ENCODE measurements around the gene PCDHA12.
"Not testable (repeated sequence)": the region's sequence is repeated elsewhere in the genome, so short reads cannot be mapped to it uniquely, and the experiment has no call there.

Gene PCDHA12

GRCh38 chr5:140857177-140857986, 17.7 kb upstream of the PCDHA12 start:
- DNase-seq (ENCODE audit: low spot score): no peak

GRCh38 chr5:140857987-140858240, 17.2 kb upstream of the PCDHA12 start:
- no peak for DNase-seq (ENCODE audit: low spot score)

GRCh38 chr5:140862441-140863295, 12.4 kb upstream of the PCDHA12 start:
- DNase-seq (ENCODE audit: low spot score): no peak

DNA sequence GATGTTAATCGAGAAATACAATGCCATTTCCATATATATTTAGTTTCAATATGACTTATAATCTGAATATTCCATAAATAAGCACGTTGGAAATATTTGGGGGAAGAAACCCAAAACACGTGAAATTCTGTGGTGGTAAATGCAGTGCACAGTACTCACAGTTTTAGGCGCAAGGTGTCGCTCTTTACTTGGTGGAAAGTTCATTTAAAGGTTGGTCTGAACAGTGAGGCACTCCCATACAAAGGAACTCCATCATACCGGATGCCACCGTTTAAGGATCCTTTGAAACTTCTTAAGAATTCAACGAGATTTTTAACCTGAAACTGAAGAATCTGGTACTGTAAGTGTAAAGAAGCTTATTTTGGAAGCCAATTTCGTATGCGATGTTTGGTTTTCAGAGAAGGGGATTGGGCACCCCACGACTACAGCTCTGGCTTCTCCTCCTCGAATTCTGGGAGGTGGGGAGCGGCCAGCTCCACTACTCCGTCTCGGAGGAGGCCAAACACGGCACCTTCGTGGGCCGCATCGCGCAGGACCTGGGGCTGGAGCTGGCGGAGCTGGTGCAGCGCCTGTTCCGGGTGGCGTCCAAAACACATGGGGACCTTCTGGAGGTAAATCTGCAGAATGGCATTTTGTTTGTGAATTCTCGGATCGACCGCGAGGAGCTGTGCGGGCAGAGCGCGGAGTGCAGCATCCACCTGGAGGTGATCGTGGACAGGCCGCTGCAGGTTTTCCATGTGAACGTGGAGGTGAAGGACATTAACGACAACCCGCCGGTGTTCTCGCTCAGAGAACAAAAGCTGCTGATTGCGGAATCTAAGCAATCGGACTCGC, 6.2 kb upstream of the PCDHA12 start, which contains the start of gene PCDHA11:
PCDHA11 (plus strand) TSS at position 237 of the 834 bp plus-strand sequence; CDS start at position 384, 147 bp downstream.
- DNase-seq (ENCODE audit: low spot score): peak; percentile 44

- no peak for DNase-seq (ENCODE audit: low spot score)
These were observed 5.6 kb upstream of the PCDHA12 start for GRCh38 chr5:140869555-140869886.

DNA sequence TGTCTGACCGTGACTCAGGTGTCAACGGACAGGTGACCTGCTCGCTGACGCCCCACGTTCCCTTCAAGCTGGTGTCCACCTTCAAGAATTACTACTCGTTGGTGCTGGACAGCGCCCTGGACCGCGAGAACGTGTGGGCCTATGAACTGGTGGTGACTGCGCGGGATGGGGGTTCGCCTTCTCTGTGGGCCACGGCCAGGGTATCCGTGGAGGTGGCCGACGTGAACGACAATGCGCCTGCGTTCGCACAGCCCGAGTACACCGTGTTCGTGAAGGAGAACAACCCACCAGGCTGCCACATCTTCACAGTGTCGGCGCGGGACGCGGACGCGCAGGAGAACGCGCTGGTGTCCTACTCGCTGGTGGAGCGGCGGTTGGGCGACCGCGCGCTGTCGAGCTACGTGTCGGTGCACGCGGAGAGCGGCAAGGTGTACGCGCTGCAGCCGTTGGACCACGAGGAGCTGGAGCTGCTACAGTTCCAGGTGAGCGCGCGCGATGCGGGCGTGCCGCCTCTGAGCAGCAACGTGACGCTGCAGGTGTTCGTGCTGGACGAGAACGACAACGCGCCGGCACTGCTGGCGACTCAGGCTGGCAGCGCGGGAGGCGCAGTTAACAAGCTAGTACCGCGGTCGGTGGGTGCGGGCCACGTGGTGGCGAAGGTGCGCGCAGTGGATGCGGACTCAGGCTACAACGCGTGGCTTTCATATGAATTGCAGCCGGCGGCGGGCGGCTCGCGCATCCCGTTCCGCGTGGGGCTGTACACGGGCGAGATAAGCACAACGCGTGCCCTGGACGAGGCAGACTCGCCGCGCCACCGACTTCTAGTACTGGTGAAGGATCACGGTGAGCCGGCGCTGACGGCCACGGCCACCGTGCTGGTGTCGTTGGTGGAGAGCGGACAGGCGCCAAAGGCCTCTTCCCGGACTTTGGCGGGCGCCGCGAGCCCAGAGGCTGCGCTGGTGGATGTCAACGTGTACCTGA, 4.6 kb upstream of the PCDHA12 start:
- DNase-seq (ENCODE audit: low spot score): no peak

DNA sequence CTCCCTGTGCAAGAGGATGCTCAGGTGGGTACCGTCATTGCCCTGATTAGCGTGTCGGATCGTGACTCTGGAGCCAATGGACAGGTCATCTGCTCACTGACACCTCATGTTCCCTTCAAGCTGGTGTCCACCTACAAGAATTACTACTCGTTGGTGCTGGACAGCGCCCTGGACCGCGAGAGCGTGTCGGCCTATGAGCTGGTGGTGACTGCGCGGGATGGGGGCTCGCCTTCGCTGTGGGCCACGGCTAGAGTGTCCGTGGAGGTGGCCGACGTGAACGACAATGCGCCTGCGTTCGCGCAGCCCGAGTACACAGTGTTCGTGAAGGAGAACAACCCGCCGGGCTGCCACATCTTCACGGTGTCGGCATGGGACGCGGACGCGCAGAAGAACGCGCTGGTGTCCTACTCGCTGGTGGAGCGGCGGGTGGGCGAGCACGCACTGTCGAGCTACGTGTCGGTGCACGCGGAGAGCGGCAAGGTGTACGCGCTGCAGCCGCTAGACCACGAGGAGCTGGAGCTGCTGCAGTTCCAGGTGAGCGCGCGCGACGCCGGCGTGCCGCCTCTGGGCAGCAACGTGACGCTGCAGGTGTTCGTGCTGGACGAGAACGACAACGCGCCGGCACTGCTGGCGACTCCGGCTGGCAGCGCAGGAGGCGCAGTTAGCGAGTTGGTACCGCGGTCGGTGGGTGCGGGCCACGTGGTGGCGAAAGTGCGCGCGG, 1.6 kb downstream of the PCDHA12 start:
- not testable (repeated sequence) for DNase-seq (ENCODE audit: low spot score)

DNA sequence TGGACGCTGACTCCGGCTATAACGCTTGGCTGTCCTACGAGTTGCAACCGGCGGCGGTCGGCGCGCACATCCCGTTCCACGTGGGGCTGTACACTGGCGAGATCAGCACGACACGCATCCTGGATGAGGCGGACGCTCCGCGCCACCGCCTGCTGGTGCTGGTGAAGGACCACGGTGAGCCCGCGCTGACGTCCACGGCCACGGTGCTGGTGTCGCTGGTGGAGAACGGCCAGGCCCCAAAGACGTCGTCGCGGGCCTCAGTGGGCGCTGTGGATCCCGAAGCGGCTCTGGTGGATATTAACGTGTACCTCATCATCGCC, 2.1 kb downstream of the PCDHA12 start:
- no peak for DNase-seq (ENCODE audit: low spot score)

DNA sequence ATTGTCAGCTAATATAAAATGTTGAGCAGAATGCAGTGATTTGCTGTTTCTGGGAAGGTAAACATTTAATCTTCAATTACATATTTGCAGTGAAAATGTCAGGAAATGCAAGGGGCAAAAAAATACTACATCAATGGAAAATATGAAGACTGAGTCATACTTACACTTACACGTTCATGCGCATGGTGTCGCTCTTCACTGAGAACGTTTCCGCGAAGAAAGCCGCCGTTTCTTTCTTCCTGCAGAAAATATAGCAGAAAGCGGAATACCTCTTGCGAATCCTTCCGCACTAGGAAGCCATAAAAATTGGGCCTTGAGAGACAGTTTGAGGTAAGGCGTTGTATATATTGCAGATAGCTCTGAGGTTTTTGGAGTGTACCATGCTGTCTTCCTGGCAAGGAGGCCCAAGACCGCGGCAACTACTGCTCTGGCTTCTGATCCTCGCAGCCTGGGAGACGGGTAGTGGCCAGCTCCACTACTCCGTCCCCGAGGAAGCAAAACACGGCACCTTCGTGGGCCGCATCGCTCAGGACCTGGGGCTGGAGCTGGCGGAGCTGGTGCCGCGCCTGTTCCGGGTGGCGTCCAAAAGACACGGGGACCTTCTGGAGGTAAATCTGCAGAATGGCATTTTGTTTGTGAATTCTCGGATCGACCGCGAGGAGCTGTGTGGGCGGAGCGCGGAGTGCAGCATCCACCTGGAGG, 6.9 kb downstream of the PCDHA12 start, which contains the start of gene PCDHA13:
PCDHA13 (plus strand) TSS at position 236 of the 702 bp plus-strand sequence; CDS start at position 381, 145 bp downstream.
- DNase-seq (ENCODE audit: low spot score): peak; percentile 47

DNA sequence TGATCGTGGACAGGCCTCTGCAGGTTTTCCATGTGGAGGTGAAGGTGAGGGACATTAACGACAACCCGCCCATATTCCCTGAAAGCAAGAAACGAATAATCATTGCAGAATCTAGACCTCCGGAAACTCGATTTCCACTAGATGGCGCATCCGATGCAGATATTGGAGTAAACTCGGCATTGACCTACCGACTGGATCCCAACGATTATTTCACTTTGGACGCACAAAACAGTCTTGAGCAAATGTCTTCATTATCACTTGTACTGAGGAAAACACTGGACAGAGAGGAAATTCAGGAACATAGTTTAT, 7.4 kb downstream of the PCDHA12 start:
- DNase-seq (ENCODE audit: low spot score): peak; percentile 51

DNA sequence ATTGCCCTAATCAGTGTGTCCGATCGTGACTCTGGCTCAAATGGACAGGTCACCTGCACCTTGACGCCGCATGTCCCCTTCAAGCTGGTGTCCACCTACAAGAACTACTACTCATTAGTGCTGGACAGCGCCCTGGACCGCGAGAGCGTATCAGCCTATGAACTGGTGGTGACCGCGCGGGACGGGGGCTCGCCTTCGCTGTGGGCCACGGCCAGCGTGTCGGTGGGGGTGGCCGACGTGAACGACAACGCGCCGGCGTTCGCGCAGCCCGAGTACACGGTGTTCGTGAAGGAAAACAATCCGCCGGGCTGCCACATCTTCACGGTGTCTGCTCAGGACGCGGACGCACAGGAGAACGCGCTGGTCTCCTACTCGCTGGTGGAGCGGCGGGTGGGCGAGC, 8.3 kb downstream of the PCDHA12 start:
- no peak for DNase-seq (ENCODE audit: low spot score)

GRCh38 chr5:140883927-140884697, 9.0 kb downstream of the PCDHA12 start:
- DNase-seq (ENCODE audit: low spot score): no peak

DNA sequence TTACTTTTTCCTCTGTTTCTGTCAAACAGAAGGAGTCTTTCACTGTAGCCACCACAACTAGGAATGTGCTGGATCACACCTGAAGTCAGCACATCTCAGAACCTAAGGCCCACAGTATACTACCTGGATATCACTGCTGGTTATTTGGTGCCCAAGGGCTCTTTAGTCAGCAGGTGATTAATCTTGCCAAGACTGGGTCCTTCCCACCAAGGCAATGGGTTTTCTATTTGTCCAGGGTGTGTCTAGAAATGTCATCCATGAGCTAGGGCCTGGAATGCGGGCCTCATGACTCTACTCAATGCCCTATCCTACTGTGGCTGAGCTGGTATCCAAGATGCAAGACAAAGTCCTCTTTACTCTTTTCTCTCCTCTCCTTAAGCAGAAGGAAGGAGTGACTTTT, 41.2 kb downstream of the PCDHA12 start:
- DNase-seq (ENCODE audit: low spot score): no peak

DNA sequence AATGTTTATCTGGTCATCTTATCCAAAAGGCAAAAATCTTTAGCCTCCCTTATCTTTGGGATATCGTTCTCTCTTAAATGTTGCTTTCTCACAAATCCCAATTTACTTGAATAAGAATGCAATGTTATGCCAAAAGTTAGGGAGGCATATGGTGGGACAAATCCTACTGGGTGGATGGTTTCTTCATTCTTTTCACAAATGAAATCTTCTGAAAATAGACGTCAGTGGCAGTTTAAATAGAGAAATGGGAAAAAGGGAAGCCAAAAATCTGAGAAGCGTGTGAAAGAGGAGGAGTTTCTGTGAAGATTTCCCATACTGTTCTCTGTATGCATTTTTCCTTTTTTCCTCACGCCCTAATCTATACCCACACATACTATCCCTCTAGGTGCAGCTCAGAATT, 48.5 kb downstream of the PCDHA12 start:
- DNase-seq (ENCODE audit: low spot score): no peak

DNA sequence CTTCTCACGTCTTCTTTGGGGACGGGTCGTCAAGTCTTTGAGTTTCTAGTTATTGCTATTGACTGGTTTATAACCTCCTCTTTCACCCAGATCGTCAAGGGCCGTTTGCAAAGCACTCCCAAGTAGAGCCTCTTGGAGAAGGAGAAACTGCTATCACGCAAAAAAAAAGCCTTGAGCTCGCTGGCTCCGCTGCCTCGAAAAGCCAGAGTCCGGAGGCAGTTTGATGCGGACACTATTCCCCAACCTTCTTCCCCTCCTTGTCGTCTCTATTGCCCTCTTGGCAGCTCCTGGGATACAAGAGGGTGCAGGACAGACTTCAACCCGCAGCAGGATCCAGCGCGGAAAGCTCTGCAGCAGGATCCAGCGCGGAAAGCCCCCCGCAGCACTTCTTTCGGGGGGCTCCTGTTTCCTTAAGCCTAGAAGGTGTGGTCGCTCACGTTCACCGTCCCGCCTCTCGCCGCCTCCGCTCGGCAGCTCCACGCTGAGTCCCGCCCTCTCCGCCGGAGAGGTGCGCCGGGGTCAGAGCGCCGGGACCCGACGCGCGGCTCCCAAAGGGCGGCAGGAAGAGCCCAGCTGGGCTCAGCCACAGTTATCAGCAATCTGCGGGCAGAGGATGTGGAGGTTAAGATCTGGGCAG, 50.8 kb downstream of the PCDHA12 start, which contains the start of gene PCDHAC1:
PCDHAC1 (plus strand) TSS at position 494 of the 637 bp plus-strand sequence. CDS start 594 bp downstream, outside the sequence.
- no peak for DNase-seq (ENCODE audit: low spot score)

GRCh38 chr5:140926443-140927227, 51.5 kb downstream of the PCDHA12 start:
- DNase-seq (ENCODE audit: low spot score): peak; percentile 97

DNA sequence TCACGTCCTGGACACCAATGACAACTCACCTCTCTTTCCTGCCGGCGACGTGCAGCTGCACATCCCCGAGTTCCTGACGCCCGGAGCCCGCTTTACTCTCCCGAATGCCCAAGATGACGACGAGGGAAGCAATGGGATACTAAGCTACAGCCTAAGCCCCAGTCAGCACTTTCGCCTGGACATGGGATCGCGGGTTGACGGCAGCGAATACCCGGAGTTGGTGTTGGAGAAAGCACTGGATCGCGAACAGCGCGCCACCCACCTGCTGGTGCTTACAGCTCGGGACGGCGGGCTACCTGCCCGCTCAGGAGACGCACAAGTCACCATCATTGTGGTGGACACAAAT, 52.1 kb downstream of the PCDHA12 start:
- DNase-seq (ENCODE audit: low spot score): peak; percentile 60
